Measurements from ENCODE around the gene LIPC.

DNA sequence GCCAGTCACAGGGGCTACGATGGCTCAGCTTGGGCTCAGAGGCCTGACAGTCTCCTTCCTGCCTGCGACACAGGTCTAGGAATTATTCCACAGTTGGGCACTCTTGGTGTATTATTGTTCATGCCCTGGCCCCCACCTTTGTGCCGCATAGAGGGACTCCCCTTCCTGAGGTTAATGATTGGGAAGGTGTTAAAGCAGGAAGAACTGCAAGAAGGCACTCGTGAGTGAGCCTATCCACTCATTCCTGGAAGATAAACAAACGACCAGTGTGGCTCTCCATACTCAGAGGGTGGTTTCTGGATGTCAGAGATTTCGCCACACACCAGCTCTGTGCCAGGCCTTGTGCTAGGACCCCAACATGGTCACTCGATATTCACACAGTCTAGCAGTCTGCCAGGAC lies 12.3 kb downstream of the LIPC start:
- no peak for TF ChIP-seq BHLHE40 (IDR thresholded peaks at IDR 0.05; ENCODE audit: low read depth, low read length)
- TF ChIP-seq, protein P1, sequence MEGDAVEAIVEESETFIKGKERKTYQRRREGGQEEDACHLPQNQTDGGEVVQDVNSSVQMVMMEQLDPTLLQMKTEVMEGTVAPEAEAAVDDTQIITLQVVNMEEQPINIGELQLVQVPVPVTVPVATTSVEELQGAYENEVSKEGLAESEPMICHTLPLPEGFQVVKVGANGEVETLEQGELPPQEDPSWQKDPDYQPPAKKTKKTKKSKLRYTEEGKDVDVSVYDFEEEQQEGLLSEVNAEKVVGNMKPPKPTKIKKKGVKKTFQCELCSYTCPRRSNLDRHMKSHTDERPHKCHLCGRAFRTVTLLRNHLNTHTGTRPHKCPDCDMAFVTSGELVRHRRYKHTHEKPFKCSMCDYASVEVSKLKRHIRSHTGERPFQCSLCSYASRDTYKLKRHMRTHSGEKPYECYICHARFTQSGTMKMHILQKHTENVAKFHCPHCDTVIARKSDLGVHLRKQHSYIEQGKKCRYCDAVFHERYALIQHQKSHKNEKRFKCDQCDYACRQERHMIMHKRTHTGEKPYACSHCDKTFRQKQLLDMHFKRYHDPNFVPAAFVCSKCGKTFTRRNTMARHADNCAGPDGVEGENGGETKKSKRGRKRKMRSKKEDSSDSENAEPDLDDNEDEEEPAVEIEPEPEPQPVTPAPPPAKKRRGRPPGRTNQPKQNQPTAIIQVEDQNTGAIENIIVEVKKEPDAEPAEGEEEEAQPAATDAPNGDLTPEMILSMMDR (conservative IDR thresholded peaks at IDR 0.05; ENCODE audit: low read depth, low read length) = no peak
- TF ChIP-seq POLR2A (IDR thresholded peaks at IDR 0.05; ENCODE audit: low read depth, low read length) = no peak
- TF ChIP-seq SMC3 (IDR thresholded peaks at IDR 0.05; ENCODE audit: low read depth, low read length) = no peak
- no peak for TF ChIP-seq MAZ (IDR thresholded peaks at IDR 0.05; ENCODE audit: borderline replicate concordance, low read depth, low read length)
- peak; percentile 41; the same call in 1 of the 2 replicates for TF ChIP-seq CEBPB (IDR thresholded peaks at IDR 0.05; ENCODE audit: low read depth, low read length)
- TF ChIP-seq RFX5 (IDR thresholded peaks at IDR 0.05; ENCODE audit: low read depth, low read length) = no peak
- TF ChIP-seq RCOR1 (IDR thresholded peaks at IDR 0.05; ENCODE audit: insufficient replicate concordance, low read length) = no peak
- TF ChIP-seq MXI1 (IDR thresholded peaks at IDR 0.05; ENCODE audit: borderline replicate concordance, low read depth, low read length) = no peak
- TF ChIP-seq MAFK (IDR thresholded peaks at IDR 0.05; ENCODE audit: low read depth, low read length) = no peak

Data from IMR-90 (cell line).